GM18858 (cell line): Measurements from ENCODE around the gene GYS2.

Source experiments
- ATAC-seq: cut with Tn5 transposase; IDR thresholded peaks from one replicate; pipeline ENCODE4 v1.9.1; 2021; ENCODE audit not compliant: unreplicated experiment

GYS2 gene

DNA sequence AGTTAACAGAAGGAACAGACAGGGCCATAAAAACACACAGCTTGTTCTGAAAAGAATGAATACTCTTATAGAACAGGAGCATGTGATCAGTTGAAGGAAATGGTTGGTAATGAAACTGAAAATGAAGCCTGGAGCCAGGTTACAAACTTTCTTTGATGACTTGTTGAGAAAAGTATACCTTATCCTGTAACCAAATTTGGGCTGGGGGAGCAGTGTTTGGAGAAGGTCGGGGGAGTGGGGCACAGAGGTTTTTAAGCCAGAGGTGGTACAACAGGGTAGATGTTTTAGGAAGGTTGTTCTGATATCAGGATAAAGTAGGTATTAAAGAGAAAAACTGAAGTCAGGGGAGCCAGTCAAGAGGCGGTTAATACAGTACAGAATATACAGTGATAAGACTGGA lies 94.9 kb downstream of the GYS2 start:
- ATAC-seq = peak; percentile 89

DNA sequence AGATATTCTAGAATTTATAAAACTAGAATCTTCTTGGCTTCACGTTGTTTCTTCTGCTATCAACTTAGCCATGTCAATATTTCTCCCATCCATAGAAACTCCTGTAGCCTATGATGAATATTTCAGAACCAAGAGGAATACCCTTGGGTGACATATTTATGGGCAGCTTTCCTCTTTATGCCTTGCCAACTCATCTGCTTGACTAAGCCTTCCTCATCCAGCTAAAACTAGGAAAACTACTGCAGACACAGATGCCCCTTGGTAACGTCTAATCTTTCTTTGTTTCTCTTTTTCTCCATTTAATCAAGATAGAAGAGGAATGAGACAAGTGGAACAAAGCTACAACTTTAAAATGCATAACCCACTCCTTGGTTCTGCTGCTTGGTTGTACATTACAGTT lies 96.8 kb downstream of the GYS2 start:
- ATAC-seq = no peak

DNA sequence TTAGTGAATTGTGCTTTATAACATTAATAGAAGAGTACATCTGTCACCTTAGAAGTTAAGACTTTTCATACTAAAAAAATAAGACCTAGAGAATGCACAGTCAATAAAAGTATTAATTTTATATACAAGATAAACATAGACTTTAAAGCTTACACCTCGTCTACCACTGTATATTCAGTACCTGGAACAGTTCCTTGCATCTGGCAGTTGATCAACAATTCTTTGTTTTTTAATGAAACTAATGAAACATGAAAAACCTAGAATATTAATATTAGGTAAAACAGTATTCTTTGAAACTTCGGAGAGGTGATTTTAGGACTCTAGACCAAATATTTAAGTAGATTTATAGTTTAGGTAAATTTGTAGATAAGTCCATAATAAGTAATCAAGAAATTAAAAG lies 98.8 kb downstream of the GYS2 start:
- ATAC-seq = no peak

DNA sequence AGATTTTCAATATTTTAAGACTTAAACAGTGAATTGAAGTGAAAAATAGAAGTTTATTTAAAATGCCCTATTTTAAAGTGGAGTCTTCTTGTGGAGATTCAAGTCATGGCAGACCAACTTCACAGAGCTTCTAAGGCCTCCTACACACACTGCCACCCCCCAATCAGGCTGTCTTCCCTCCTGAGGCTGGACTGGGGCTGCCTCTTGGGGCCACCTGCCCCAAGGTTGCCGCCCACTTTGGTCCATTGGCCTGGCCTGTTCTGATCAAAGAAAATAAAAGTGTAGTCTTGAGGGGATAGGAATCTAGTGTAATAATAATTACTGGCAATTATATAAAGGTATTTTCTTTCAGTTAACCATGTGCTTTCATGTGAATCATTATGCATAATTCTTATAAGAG lies 101.8 kb downstream of the GYS2 start:
- no peak for ATAC-seq

DNA sequence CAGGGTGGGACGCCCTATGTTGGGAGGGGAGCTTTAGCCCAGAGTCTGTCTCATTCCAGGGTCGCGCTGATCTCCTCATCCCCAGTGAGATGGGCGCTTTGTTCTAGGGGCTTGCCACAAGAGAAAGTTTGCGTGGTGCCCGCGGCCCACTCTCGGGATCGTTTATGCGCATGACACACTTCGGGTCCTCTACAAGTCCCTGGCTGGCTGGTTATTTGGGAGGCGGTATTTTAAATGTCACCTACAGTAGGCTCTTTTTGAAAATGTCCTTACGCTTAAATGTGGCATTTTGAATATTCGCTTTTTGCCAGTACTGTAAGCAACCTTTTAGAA lies 102.5 kb downstream of the GYS2 start:
- peak; percentile 0 for ATAC-seq

DNA sequence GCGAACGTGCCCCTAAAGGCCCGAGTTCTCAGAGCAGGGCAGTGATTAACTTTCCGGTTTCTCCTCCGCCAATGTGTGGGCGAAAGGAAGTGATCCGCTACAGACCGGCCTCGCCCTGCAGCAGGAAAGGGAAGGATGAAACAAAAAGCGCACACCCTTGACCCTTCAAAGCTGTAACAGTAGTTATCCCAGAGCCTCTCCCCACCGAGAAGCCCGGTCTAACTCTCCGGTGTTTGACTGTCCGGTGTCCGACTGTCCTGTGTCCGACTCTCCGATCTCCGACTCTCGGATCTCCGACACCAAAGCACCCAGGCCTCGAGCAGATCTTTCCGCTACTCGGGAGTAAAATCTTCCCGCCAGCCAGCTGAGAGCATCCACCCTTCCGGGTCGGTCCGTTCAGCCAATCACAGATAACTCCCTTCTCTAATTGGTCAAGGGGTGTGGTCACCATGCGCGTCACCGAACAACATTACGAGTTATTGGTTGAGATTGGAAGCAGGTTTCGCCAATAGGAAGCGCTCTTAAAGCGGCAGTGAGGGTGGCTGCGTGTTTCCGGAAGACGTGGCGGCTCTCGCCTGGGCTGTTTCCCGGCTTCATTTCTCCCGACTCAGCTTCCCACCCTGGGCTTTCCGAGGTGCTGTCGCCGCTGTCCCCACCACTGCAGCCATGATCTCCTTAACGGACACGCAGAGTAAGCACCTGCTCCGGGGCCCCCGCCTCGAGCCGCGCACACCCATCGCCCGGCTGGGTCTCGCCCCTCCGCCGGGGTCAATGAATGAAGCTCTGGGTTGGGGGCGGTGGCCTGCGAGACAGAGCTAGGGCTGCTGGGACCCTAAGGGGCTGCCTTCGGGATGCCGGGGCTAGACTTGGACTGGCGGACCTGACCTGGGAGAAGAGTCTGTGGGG lies 103.1 kb downstream of the GYS2 start, which contains the start of the genes GOLT1B and RECQL:
Gene GOLT1B, plus strand, starts transcription at position 532 of the 906 bp plus-strand sequence. Its CDS starts 135 bp downstream, at position 667.
Gene RECQL, minus strand, starts transcription at position 378 of the 906 bp plus-strand sequence. CDS start 2,065 bp downstream, outside the sequence.
- peak; percentile 99 for ATAC-seq

DNA sequence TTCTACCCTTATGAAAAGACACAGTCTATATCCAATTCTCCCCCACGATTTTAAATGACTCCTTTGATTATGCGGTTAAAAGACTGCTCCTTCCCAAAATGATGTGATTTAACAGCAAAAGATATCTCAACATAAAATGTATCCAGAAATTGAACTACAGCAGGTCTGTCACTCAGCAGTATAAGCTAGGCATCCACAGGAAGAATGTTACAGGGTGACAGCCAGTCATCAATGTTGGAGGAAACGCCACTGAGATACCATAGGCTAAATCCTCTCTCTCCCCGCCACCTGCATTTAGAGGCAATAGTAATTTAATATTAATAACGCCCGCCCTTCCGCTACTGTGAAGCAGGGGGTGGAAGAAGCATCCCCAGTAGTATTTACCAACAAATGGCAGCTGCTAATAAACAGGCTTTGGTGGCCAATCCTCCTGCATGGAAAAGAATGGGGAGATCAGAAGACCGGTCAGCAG lies 103.8 kb downstream of the GYS2 start:
- peak; percentile 0 for ATAC-seq

DNA sequence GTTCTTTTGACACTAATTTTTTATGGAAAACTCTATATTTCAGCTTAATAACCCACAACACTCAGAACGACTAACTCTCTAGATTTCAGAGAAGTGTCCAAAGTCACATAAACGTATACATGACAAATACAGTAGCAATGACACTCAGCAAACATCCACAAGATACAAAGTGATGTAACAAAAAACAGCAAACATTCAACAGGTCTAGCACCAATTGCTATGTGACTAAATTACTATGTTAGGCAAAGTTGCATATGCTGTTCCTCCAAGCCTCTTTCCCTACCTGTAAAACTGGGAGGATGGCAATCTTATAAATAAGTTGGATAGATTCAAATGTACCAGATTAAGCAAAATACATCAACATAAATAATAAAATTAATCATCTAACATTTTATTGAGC lies 104.9 kb downstream of the GYS2 start:
- no peak for ATAC-seq
